Lung (tissue), 12 donors: Measurements from ENCODE around the gene CASQ2. TPM values are rescaled to one million over a fixed set of nuclear protein-coding genes. Genes with fewer than 3 reads are reported as not detected.

Source experiments
- ATAC-seq: fragments of 200-7000 bp; cut with Tn5 transposase; one replicate; pipeline ENCODE4 v1.9.1; 2020; ENCODE audit warnings: moderate number of reproducible peaks; ENCODE audit not compliant: insufficient read depth, low FRiP score
- DNase-seq, 3 donors: peaks; one replicate each; pipeline ENCODE4 v3.0.0-alpha.2; 2013 to 2017
- H3K27ac ChIP-seq, 2 donors: one replicate each; pipeline ENCODE4 v1.5.1; 2013; ENCODE audit warnings: mild to moderate bottlenecking in 2 of 2, moderate library complexity in 2 of 2, control low read depth in 1 of 2, inconsistent platforms in 1 of 2, low read depth in 1 of 2, low read length in 1 of 2
- H3K27me3 ChIP-seq, 3 donors: one replicate each; pipeline ENCODE4 v1.5.1; 2013; ENCODE audit warnings: low read length in 2 of 3; ENCODE audit not compliant: control insufficient read depth in 3 of 3, insufficient read depth in 3 of 3
- H3K36me3 ChIP-seq, 4 donors: one replicate each; pipeline ENCODE4 v1.5.1; 2013; ENCODE audit warnings: low read length in 4 of 4, mild to moderate bottlenecking in 1 of 4, moderate library complexity in 1 of 4; ENCODE audit not compliant: control insufficient read depth in 4 of 4, insufficient read depth in 4 of 4
- H3K4me1 ChIP-seq, 5 donors: one replicate each; pipeline ENCODE4 v1.5.1; 2013; ENCODE audit warnings: low read length in 5 of 5, mild to moderate bottlenecking in 2 of 5, moderate library complexity in 1 of 5; ENCODE audit not compliant: control insufficient read depth in 5 of 5, insufficient read depth in 5 of 5
- H3K4me3 ChIP-seq: one replicate; pipeline ENCODE4 v1.5.1; 2013; ENCODE audit warnings: mild to moderate bottlenecking, control low read depth, moderate library complexity
- H3K9ac ChIP-seq, 2 donors: one replicate each; pipeline ENCODE4 v1.5.1; 2013; ENCODE audit warnings: low read length in 2 of 2, control low read depth in 1 of 2; ENCODE audit not compliant: insufficient read depth in 1 of 2
- H3K9me3 ChIP-seq, 4 donors: one replicate each; pipeline ENCODE4 v1.5.1; 2013; ENCODE audit warnings: low read length in 3 of 4, mild to moderate bottlenecking in 1 of 4, moderate library complexity in 1 of 4; ENCODE audit not compliant: control insufficient read depth in 4 of 4, insufficient read depth in 3 of 4
- WGBS, 2 donors: extraction: QIAGEN DNeasy Blood & Tissue Kit; methylation state at CpG; one replicate each; pipeline ENCODE4 v1.1.7; 2013; 5-methylcytosine and 5-hydroxymethylcytosine counted together
- polyA plus RNA-seq, 2 donors: library from polyadenylated mRNA; stranded (reverse); fragments of 200-250 nt; gene quantifications; one replicate each; pipeline ENCODE4 v1.2.1, GENCODE V29; 2013
- total RNA-seq, 2 donors: library from RNA; depleted of rRNA in 1 of 2; stranded (reverse); fragments of >200 nt in 1 of 2; gene quantifications; one replicate each; pipeline ENCODE4 v1.2.1, GENCODE V29; 2014 to 2021
- TF ChIP-seq, protein P1 (sequence below): IDR thresholded peaks from 2 replicates; pipeline ENCODE4 v1.5.1; 2012; ENCODE audit warnings: mild to moderate bottlenecking; ENCODE audit errors: control extremely low read depth, extremely low read depth
- donor health status: control.
- donor health status: control.
- donor health status: Bipolar disorder and iron deficiency.
- donor health status: healthy.
- donor health status: DM: yes; HTN: yes; CAD: no.

CASQ2 gene
- total and polyA plus RNA-seq, 4 donors, result 0.50 to 3.4 (median 1.4) TPM

DNA sequence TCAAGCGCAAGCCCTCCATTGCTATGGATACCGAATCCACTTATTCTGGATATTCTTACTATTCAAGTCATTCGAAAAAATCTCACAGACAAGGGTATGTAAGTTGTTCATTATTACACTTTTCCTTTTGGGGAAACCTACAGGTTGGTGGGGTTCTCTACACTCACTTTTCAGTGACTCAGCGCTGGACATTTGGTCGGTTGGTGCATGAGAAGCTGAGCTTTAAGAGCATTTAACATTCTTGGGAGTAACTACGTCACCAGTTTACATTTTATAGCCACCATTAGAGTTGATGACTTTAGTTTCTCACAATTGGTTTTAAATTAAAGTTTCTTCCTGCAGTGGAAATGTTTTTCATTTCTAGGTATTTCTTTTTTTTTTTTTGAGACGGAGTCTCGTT is 117.1 kb downstream of the CASQ2 start:
- WGBS, 2 donors, result 93 to 98% methylated on average over 8 of the region's 8 CpGs
- DNase-seq, result no peak
- Histone ChIP-seq H3K4me1 (peaks cover 10 to 29% (median 21%) of the 10 kb centered on the region in 5 donors), H3K27ac (no peak overlapping the region), H3K27me3 (no peaks in the 10 kb centered on the region), H3K36me3 (peaks cover 0 to 7% (median 4%) of the 10 kb centered on the region in 4 donors), H3K4me3 (no peak overlapping the region), H3K9ac (no peak overlapping the region), H3K9me3 (no peaks in the 10 kb centered on the region)
- TF ChIP-seq, protein P1, sequence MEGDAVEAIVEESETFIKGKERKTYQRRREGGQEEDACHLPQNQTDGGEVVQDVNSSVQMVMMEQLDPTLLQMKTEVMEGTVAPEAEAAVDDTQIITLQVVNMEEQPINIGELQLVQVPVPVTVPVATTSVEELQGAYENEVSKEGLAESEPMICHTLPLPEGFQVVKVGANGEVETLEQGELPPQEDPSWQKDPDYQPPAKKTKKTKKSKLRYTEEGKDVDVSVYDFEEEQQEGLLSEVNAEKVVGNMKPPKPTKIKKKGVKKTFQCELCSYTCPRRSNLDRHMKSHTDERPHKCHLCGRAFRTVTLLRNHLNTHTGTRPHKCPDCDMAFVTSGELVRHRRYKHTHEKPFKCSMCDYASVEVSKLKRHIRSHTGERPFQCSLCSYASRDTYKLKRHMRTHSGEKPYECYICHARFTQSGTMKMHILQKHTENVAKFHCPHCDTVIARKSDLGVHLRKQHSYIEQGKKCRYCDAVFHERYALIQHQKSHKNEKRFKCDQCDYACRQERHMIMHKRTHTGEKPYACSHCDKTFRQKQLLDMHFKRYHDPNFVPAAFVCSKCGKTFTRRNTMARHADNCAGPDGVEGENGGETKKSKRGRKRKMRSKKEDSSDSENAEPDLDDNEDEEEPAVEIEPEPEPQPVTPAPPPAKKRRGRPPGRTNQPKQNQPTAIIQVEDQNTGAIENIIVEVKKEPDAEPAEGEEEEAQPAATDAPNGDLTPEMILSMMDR, result no peak
- no peak for ATAC-seq

DNA sequence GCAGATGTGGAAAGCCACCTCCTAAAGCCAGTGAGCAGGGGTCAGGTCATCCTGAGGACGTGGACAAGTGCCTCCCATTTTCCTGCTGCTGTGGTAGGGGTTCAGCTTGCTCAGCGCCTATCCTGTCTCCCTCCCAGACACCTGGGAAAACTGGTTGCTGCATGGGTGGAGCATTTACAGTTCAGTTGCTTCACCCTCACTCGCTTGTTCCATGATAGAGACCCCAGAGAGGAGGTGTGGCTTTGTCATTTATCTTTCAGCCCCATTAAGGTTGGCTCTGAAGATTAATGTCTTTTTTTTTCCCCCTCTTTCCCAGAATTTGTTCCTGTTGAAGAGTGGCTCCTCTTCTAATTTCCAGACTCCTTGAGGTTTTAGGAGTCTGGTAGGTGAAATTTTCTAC is 117.6 kb downstream of the CASQ2 start:
- ATAC-seq (no peak), DNase-seq (no peak)
- H3K4me1 ChIP-seq, result peaks cover 10 to 26% (median 23%) of the 10 kb centered on the region in 5 donors
- H3K36me3 ChIP-seq, result peaks cover 0 to 7% (median 4%) of the 10 kb centered on the region in 4 donors
- TF ChIP-seq, protein P1, result no peak
- WGBS, 2 donors, result 88 to 90% methylated on average over 3 of the region's 3 CpGs
- H3K4me3 ChIP-seq, result no peak overlapping the region
- H3K9ac ChIP-seq, result no peak overlapping the region
- no peak overlapping the region for H3K27ac ChIP-seq
- no peaks in the 10 kb centered on the region for H3K27me3 ChIP-seq
- no peaks in the 10 kb centered on the region for H3K9me3 ChIP-seq

Other genes with a start within 250 kb of the CASQ2 start
- 10 to 100 TPM in 1 of 2 donors, 1 to 10 TPM in 1; 7.6 to 10.9 TPM for gene VANGL1, start 126.7 kb downstream of the CASQ2 start, total RNA-seq
- gene VANGL1, start 126.7 kb downstream of the CASQ2 start, polyA plus RNA-seq, result 1 to 10 TPM; 1.6 to 3.3 TPM
- gene NHLH2, start 72.4 kb upstream of the CASQ2 start, total RNA-seq, result under 1 TPM in 1 of 2 donors, not detected in 1; 0.18 TPM
- under 1 TPM in 1 of 2 donors, not detected in 1; 0.04 TPM for gene NHLH2, start 72.4 kb upstream of the CASQ2 start, polyA plus RNA-seq
- gene SLC22A15, start 207.8 kb upstream of the CASQ2 start, total RNA-seq, result 10 to 100 TPM; 12.7 to 16.4 TPM
- 1 to 10 TPM; 5.3 to 8.6 TPM for gene SLC22A15, start 207.8 kb upstream of the CASQ2 start, polyA plus RNA-seq